ENCODE measurements around the gene PLCB4.

PLCB4 gene

GRCh38 chr20:9212735-9213134 is 143.8 kb downstream of the PLCB4 start:
- in situ Hi-C loops (cut with MboI; ENCODE audit: low sequenced_read_pairs): no loop called here

DNA sequence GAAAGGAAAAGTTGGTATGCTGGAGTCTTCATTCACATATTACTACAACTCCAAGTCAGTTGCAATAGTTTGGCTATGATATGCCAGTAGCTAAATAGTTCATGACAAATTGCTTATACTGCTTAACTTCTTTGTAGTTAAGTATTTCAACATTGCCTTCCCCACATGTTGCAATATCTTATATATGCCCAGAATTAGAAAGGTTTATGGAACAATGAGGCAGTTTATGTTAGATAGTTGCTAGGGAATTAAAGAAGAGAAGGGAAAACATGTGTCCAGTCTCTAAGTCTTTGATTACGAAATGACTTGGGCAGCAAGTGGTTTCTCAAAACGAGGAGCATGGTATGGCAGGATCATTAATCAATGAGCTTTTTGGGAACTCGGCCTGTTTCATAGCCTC is 145.8 kb downstream of the PLCB4 start:
- in situ Hi-C loops (cut with MboI; ENCODE audit: low sequenced_read_pairs): no loop called here

- in situ Hi-C loops (cut with MboI; ENCODE audit: low sequenced_read_pairs): no loop called here
Observed at GRCh38 chr20:9215539-9215938, 146.7 kb downstream of the PLCB4 start.

GRCh38 chr20:9218531-9218961 is 149.7 kb downstream of the PLCB4 start:
- in situ Hi-C loops (cut with MboI; ENCODE audit: low sequenced_read_pairs): no loop called here

GRCh38 chr20:9220874-9221547 is 152.1 kb downstream of the PLCB4 start:
- in situ Hi-C loops (cut with MboI; ENCODE audit: low sequenced_read_pairs): no loop called here

DNA sequence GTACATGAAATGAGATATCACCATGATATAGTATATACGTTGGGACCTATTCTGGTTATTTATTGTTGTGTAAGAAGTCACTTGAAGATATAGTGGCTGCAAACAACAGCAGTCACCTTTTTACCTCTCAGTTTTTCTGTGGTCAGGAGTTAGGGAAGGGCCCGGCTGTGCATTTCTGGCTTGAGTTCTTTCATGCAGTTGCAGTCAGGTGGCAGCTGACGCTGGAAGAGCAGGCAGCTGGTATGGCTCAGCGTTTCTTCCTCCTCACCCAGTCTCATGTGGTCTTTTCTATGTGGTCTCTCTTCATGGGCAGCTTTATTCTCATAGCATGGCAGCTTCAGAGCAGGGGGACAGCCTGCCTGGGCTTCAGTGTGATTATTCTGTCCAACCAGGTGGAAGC is 154.4 kb downstream of the PLCB4 start:
- in situ Hi-C loops (cut with MboI; ENCODE audit: low sequenced_read_pairs): no loop called here

GRCh38 chr20:9225879-9226278 is 157.0 kb downstream of the PLCB4 start:
- in situ Hi-C loops (cut with MboI; ENCODE audit: low sequenced_read_pairs): no loop called here

- in situ Hi-C loops (cut with MboI; ENCODE audit: low sequenced_read_pairs): no loop called here
Observed at GRCh38 chr20:9227896-9228615, 159.2 kb downstream of the PLCB4 start.

- in situ Hi-C loops (cut with MboI; ENCODE audit: low sequenced_read_pairs): no loop called here
Observed at GRCh38 chr20:9228774-9229450, 160.0 kb downstream of the PLCB4 start.

- in situ Hi-C loops (cut with MboI; ENCODE audit: low sequenced_read_pairs): no loop called here
Observed at GRCh38 chr20:9230406-9230805, 161.5 kb downstream of the PLCB4 start.

DNA sequence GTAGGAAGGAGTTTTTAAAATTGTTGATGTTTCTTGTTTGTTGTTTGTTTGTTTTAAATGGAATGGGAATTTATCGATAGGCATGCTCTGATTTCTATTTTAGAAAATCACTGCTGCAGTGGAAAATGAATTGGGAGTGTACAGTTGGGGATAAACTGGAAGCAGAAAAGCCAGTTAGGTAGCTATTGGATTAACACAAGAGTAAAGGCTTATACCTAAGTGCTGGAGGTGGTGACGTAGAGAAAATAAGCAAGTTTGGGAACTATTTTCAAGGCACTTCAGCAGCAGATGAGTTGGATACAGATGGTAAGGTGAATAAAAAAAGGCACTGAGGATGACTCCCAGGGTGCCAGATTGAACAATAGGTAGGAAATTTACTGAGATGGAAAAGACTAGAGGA is 164.9 kb downstream of the PLCB4 start:
- in situ Hi-C loops (cut with MboI; ENCODE audit: low sequenced_read_pairs): no loop called here

- in situ Hi-C loops (cut with MboI; ENCODE audit: low sequenced_read_pairs): no loop called here
Observed at GRCh38 chr20:9235518-9235917, 166.6 kb downstream of the PLCB4 start.

DNA sequence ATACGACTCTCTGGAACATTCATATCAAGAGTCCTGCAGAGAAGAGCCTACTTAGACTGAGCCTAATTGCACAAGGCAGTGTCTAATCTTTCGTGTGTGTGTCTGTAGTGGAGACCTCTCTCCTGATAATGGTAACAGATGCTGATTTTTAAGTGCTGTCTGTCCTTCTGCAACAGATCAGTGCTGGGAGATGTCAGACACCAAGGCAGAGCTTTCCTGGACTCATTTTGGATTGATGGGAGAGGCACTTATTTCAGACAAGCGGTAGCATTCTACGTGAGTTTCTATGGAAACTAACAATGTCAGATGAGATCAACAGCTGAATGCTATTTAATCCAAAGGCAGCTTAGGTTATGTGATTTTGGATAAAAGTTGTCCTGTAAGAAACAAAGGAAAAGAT is 167.6 kb downstream of the PLCB4 start:
- in situ Hi-C loops (cut with MboI; ENCODE audit: low sequenced_read_pairs): no loop called here

GRCh38 chr20:9241232-9241692 is 172.4 kb downstream of the PLCB4 start:
- in situ Hi-C loops (cut with MboI; ENCODE audit: low sequenced_read_pairs): no loop called here

- in situ Hi-C loops (cut with MboI; ENCODE audit: low sequenced_read_pairs): no loop called here
Observed at GRCh38 chr20:9241721-9242427, 173.0 kb downstream of the PLCB4 start.

DNA sequence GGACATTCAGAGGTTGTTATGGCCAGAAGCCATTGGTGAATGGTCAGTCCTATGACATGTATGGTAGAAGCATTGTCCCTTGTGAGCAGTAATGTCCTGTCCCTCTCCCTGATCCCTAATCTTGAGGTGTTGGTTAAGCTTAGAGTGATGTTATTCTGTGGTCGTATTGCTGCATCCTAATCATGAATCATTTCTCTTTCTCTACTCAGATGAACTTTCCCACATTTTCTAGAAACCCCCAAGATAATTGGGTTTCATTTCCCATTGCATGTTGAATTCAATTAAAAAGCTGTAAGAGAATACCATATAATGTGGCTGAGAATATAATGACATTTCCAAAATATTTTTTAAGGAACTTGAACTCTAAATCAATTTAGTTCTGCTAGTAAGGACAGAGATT is 175.1 kb downstream of the PLCB4 start:
- in situ Hi-C loops (cut with MboI; ENCODE audit: low sequenced_read_pairs): no loop called here

- in situ Hi-C loops (cut with MboI; ENCODE audit: low sequenced_read_pairs): no loop called here
Observed at GRCh38 chr20:9244811-9245210, 175.9 kb downstream of the PLCB4 start.

DNA sequence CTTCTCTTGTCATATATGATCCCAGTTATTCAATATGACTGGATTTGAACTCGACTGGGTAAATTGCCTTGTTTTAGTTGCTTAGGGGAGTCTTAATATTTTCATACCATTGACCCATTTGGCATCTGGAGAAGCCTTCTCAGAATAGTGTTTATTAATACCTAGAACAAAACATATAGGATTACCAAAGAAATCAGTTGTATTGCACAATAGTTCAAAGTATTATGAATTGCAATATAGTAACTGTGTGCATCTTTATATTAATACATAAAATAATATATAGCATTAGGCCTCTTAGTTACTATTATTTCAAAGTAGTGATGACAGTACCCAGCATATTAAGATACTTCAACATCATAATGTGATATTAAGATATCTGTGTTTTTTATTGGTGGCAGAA is 177.8 kb downstream of the PLCB4 start:
- in situ Hi-C loops (cut with MboI; ENCODE audit: low sequenced_read_pairs): no loop called here

- in situ Hi-C loops (cut with MboI; ENCODE audit: low sequenced_read_pairs): no loop called here
Observed at GRCh38 chr20:9250511-9250910, 181.6 kb downstream of the PLCB4 start.

DNA sequence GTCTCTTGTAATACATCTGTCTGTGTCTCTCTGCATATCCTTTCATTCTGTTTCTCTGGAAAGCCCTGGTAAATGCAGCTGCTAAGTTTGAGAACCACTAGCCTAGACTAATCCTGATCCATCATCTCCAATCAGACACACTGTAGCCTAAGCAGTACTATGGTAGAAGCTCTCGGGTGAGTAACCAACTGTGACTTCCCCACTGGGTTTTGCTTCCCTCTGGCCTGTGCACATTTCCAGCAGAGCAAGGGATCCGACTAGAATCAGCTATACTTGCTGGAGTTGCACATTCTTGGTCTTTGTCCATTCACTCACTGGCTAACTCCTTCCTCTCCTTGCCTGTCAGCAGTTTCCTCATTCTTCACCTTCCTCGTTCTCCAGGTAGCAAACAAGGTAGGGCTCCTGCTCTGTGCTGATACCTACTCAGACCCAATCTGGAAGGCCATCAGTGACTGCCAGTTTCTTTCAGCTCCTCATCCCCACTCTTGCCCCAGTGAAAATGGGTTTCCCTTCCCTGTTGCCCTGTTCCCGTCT is 184.2 kb downstream of the PLCB4 start:
- in situ Hi-C loops (cut with MboI; ENCODE audit: low sequenced_read_pairs): no loop called here

DNA sequence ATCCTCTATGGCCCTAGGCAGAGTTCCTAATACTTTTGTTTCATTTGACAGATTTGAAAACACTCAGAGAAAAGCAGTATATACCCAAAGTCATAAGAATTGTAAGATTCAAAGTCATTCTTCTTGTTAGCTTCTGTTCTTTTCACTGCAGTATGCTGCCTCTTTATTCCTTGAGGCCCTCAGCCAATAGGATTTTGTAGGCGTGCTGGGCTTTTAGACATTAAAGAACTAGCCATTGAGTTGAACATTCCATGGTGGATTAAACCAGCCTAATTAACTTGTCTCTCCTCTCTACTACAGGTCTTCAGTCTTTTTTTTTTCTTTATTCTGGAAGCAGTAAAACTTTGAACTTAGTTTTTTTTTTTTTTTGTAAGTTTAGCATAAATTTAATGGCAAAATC is 186.3 kb downstream of the PLCB4 start:
- in situ Hi-C loops (cut with MboI; ENCODE audit: low sequenced_read_pairs): no loop called here

Measured in hTERT RPE-1 (cell line).